DMS 273 (cell line): ENCODE measurements around the gene PRSS50.

Source experiments
- DNase-seq: peaks from one replicate; lab custom pipeline; 2025; ENCODE audit not compliant: unreplicated experiment; lab: John Stamatoyannopoulos, UW

The PRSS50 gene

GRCh38 chr3:46693038-46693891, 24.4 kb downstream of the PRSS50 start, which contains the start of gene ALS2CL:
Gene ALS2CL, minus strand, starts transcription at chr3:46693679. Its CDS starts 4,239 bp downstream, at chr3:46689440.
- DNase-seq, result peak; percentile 54

GRCh38 chr3:46692566-46692990, 25.1 kb downstream of the PRSS50 start:
- no peak for DNase-seq

- DNase-seq, result no peak
Measured at GRCh38 chr3:46690798-46691197, 26.9 kb downstream of the PRSS50 start.

DNA sequence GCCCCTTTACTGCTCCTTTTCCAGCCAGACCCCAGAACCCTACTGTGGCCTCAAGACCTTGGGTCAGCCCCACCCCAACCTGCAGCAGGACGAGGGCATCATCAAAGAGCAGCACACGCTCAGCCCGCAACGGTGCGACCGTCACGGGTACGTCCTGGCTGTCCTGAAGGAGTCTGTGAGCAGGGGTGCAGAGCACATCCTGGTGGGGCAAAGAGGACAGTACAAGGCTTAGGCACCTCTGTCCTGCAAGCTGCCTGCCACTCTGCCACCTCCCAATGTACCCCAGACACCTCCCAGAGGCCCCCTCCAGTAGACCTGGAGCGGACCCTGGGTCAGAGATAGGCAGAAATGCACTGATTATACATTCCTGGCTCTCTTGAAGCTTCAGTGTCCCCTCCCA, 32.2 kb downstream of the PRSS50 start:
- no peak for DNase-seq

- no peak for DNase-seq
Measured at GRCh38 chr3:46684891-46685290, 32.8 kb downstream of the PRSS50 start.

- DNase-seq, result no peak
Measured at GRCh38 chr3:46682974-46683373, 34.7 kb downstream of the PRSS50 start.

DNA sequence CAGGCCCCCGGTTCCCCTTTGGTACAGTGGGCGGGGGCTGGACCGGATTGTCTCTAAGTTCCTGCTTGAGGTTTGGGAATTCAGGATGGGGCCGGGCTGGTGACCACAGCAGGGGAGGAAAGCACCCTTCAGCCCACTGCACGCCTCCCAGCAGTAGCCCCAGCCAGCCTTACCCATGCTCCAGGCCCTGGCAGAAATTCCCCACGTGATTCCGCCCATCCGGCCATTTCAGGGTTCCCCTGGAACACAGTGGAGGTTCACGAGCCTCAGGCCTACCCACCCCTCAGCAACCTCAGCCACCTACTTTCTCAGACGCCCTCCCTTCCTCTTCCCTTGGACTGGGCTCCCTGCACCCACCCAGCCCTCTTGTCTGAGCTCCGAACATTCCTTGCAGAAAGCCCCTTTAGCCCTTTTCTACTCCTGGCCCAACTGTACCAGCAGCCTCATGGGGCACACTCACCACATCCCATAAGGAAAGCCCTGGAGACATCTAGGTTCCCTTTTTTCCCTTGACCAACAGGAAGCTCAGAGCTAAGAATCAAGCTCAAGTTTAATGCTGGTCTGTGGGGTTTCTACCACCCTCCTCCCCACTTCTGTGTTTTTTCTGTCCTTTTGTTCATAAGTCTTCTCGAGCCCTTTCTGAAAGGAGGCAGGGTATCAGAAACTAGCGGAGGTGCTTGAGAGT, 35.7 kb downstream of the PRSS50 start:
- no peak for DNase-seq

- DNase-seq, result no peak
Measured at GRCh38 chr3:46681387-46681786, 36.3 kb downstream of the PRSS50 start.

- DNase-seq, result no peak
Measured at GRCh38 chr3:46680298-46680826, 37.3 kb downstream of the PRSS50 start.

DNA sequence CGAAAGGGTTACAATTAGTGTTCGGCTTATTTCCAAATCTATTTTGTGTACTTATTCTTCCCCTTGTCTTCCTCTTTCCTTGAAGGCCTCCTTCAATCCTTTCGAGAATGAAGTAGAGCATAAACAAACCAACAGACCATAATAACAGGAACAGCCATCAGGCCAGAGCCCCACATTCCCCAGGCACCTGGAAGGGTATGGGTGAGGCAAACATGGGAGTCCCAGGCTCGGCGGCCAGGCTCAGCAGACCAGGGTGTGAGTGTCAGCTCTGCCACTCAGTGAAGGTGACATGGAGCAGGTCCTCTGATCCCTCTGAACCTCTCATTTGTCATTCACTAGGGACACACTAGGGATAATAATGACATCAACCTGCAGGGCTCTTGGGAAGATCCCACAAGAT, 38.0 kb downstream of the PRSS50 start:
- DNase-seq, result no peak

- DNase-seq, result no peak
Measured at GRCh38 chr3:46678280-46678679, 39.4 kb downstream of the PRSS50 start.

DNA sequence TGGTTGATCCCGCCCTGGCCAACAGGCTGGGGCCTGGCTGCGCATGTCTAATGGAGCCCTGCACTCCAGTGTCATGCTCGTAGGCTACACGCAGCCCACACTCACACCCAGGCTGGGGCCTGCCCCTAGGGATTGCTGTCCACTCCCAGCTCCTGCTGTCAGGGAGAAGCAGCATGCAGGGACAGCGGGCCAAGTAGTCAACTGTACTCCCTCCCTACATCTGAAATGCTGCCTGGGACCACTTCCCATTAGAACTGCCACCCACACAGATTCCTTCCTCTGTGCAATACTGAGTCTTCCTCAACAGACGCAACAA, 40.3 kb downstream of the PRSS50 start:
- no peak for DNase-seq

- DNase-seq, result no peak
Measured at GRCh38 chr3:46676601-46677410, 40.9 kb downstream of the PRSS50 start.

DNA sequence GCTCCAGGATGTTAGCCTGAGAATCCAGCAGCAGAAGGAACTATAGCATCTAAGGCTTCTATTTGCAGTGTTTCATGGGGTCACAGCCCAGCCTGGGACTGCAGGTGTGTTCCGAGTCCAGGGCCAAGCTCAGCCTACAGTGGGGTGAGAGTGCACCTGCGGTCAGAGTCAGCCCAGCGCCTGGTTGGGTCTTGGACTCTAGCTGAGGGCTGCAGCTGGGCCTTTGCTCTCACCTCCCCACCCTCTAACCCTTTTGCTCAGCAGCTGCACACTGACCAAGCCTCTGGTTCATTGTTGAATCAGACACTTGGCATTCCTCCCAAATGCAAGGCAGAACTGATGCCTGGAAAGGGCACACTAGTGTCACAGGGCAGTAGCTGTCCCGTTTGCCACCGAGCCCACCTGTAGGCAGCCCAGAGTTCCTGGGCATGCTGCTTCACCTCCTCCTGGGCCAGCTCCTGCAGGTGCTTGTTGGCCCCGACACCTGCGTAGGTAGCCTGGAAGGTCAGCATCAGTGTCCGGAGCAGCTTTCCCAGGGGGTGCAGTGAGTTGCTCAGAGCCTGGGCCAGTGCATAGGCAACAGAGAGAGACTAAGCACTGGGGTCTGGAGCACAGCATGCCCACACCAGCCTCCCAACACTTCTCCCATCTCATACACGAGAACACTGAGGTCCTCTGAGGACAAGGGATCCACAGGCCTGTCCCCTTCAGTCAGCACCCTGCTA, 41.7 kb downstream of the PRSS50 start:
- DNase-seq, result no peak

- no peak for DNase-seq
Measured at GRCh38 chr3:46675426-46675825, 42.2 kb downstream of the PRSS50 start.

DNA sequence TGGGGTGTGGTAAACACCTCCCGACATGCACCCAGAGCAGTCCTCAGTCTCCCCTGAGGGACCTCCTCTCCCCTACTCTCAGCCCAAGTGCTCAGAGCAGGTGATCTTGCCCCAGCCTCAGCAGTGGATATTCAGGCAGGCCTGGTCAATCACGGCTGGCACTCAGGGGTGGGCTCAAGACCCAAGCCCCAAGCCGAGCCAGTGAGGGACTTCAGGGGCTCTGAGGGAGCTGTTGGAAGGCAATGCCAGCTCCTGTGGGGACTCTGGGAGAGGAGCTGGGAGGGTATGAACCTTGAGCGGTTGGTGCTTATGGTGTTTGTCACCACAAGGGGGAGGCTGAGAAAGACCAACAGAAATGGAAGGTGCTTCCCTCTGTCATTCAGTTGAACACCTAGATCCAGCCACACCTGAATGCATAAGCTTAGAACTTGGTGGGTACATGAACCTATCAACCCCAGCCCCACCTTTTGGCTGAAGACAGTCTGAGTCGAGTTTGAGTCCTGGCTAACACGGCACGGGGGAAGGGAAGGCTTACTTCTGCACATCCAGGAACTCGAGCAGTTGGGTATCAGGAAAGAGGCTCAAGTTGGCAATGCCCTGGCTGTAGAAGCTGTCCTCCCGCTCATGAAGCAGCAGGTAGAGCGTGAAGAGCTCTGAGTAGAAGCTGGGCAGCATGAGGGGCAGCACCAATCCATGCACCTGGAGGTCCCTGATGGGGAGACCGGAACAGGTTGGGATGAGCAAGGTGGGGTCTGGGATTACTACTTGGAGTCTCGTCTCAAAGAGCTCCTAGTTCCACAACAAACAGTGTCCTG, 43.4 kb downstream of the PRSS50 start:
- peak; percentile 11 for DNase-seq

GRCh38 chr3:46673151-46674030, 44.3 kb downstream of the PRSS50 start:
- no peak for DNase-seq

DNA sequence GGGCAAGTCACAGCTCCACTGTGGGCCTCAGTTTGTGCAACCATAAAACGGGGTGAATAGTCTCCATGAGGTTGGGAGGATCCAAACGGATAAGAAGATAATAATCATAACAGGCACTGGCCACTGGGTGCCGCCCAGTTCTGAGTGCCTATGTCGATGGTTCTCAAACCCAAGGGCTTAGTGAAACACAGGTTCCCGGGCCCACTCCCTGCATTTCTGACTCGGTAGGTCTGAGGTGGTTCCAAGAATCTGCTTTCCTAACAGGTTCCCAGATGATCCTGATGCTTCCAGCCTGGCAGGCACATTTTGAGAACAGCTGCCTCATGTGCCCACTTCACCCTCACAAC, 45.3 kb downstream of the PRSS50 start:
- no peak for DNase-seq
